Activated T-cell treated with anti-CD3 and anti-CD28 coated beads for 24 hours (primary cell): Measurements from ENCODE around the gene ARF6.

Experiments
- DNase-seq: peaks from one replicate; pipeline ENCODE4 v3.0.0-alpha.2; 2020; ENCODE audit warnings: low read depth

The ARF6 gene

DNA sequence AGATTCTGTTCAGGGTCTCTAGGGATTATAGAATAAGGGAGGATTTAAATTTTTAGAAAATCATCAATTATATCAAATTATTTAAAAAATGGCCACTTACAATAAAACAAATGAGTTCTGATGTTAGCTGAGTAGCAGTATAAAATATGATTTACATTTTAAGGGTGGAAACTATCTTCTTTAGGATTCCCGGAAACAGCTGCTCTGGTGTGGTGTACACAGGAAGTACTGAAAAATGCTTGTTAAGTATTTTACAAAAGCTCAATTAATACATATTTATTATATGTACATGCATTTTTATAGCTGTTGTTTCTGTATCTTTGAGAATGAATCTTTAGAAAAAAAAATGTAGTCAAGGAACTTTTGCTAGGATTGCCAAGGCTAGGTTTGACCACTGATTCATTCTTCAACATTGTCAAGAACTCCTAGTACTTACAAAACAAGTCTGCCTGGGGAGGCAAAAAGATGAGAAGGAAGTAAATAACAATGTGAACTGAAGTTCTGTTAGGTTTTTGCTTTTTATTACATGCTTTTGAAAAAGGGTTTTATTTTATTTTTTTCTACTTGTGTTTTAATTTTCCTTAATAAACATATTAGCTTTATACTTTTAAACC lies 48.0 kb downstream of the ARF6 start:
- no peak for DNase-seq

DNA sequence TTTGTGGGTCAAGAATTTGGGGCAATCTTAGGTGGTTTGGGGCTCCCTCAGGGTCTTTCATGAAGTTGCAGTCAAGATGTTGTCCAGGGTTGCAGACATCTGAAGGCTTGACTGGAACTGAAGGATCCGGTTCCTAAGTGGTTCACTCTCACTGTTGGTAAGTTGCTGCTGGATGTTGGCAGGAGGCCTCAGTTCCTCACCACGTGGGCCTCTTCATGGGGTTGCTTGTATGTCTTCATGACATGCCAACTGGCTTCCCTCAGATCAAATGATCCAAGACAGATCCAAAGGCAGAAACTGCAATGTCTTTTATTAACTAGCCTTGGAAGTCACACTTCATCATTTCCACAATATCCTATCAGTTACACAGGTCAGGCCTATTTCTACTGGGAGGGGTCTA lies 49.2 kb downstream of the ARF6 start:
- no peak for DNase-seq

DNA sequence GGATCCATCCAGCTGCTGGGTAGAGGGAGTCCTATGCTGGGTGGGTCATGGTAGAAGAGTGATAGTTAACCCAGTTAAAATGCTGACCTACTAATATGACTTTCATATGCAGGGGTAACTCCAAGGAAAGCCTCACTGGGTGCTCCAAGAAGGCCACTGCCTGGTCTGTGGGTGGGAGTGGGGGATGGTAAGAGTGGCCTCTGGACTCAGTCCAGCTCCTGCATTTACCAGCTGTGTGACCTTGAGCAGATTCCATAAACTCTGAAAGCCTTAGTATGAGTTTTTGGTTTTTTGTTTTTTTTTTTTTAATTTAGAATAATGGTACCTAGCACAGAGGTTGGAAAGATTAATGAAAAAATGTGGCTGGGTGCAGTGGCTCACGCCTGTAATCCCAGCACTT lies 51.6 kb downstream of the ARF6 start:
- DNase-seq, result no peak

DNA sequence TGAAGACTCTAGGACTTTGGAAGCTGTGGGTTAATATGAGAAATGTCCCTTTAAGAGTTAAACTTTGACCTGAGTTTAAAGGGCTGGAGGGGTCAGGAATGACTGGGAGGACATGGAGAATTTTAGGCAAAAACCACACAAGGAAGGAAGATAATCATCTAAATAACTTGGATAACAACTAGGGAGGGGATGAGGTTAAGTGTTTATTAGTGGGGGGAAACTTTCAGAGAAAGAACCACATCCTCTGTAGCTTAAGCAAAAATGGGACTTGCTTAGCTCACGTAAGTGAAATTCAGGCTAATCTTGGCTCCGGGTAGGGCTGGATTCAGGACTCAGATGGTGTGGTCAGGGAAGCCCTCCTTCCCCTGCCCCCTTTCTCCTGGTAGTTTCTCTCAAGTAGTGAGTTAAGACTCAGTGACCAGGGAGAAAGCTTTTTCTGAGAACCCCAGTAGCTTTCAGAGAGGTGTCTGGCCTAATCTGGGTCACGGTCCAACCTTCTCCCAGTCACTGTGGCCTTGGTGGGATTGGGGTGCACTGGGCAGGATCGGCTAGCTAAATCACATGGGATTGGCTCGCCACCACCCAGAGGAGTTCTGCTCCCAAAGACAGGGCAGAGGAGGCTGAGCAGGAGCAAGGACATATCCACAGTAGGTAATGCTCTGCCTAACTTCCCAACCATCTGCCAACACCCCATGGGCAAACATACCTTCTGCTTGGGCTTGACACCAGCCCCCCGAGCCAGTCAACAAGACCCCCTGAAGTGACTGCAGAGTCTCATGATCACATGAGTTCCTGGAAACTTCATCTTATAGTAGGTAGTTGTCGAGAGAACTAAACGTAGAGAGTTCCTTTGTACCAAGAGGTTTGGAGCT lies 52.8 kb downstream of the ARF6 start:
- DNase-seq, result no peak
